ENCODE results near the gene KMT2C.
"Not testable (repeated sequence)": the region's sequence is repeated elsewhere in the genome, so short reads cannot be mapped to it uniquely, and the experiment has no call there.

The KMT2C gene

GRCh38 chr7:152307902-152308301, 127.9 kb downstream of the KMT2C start:
- Histone ChIP-seq H2AK5ac (ENCODE audit: low read length, severe bottlenecking) (no peak overlapping the region), H3K4me2 (ENCODE audit: low read length, poor library complexity, severe bottlenecking) (no peak overlapping the region), H3K14ac (ENCODE audit: low read length in 2 of 2) (no peak overlapping the region), H3K4me1 (ENCODE audit: control insufficient read depth, insufficient read depth, low read depth, low read length) (no peaks in the 10 kb centered on the region), H3K4me3 (ENCODE audit: insufficient read depth in 1 of 2, low read depth in 1 of 2, low read length in 2 of 2) (no peak overlapping the region), H2BK5ac (ENCODE audit: low read depth, low read length, poor library complexity, severe bottlenecking) (no peak overlapping the region), H3K36me3 (ENCODE audit: control insufficient read depth in 1 of 2, insufficient read depth in 2 of 2, low read depth in 1 of 2, low read length in 2 of 2) (peaks cover 23 to 63% of the 10 kb centered on the region in 2 experiments), H3K23ac (ENCODE audit: low read length in 2 of 2) (no peak overlapping the region), H3K9me3 (ENCODE audit: control insufficient read depth, low read length) (no peaks in the 10 kb centered on the region), H3K9ac (ENCODE audit: low read length) (no peak overlapping the region), H2BK120ac (ENCODE audit: low read depth, low read length) (no peak overlapping the region), H2BK12ac (ENCODE audit: low read length in 2 of 2) (no peak overlapping the region), H3K79me1 (replicated peaks; ENCODE audit: low read length, poor library complexity, severe bottlenecking) (peaks cover 19% of the 10 kb centered on the region), H3K27ac (ENCODE audit: low read length, poor library complexity, severe bottlenecking) (no peak overlapping the region), H4K8ac (ENCODE audit: low read length) (no peak overlapping the region), H4K91ac (ENCODE audit: low read length) (no peak overlapping the region), H3K4ac (ENCODE audit: low read depth in 1 of 2, low read length in 2 of 2) (no peak overlapping the region), H3K27me3 (ENCODE audit: control insufficient read depth in 1 of 2, insufficient read depth in 1 of 2, low read length in 2 of 2) (no peaks in the 10 kb centered on the region), H3K18ac (ENCODE audit: low read depth in 1 of 2, low read length in 2 of 2) (no peak overlapping the region), H2BK15ac (ENCODE audit: low read depth, poor library complexity, severe bottlenecking) (no peak overlapping the region), H2AFZ (ENCODE audit: low read depth, low read length) (no peak overlapping the region)
- DNase-seq: no peak

- not testable (repeated sequence) for H2BK120ac ChIP-seq (ENCODE audit: low read depth, low read length); H3K79me1 ChIP-seq (replicated peaks; ENCODE audit: low read length, poor library complexity, severe bottlenecking); H3K4ac ChIP-seq (ENCODE audit: low read depth in 1 of 2, low read length in 2 of 2); H3K27ac ChIP-seq (ENCODE audit: low read length, poor library complexity, severe bottlenecking); H3K9ac ChIP-seq (ENCODE audit: low read length); H4K91ac ChIP-seq (ENCODE audit: low read length); H2BK12ac ChIP-seq (ENCODE audit: low read length in 2 of 2); H3K18ac ChIP-seq (ENCODE audit: low read depth in 1 of 2, low read length in 2 of 2); DNase-seq; H2AK5ac ChIP-seq (ENCODE audit: low read length, severe bottlenecking); H3K23ac ChIP-seq (ENCODE audit: low read length in 2 of 2); H4K8ac ChIP-seq (ENCODE audit: low read length); H2BK5ac ChIP-seq (ENCODE audit: low read depth, low read length, poor library complexity, severe bottlenecking); H3K27me3 ChIP-seq (ENCODE audit: control insufficient read depth in 1 of 2, insufficient read depth in 1 of 2, low read length in 2 of 2); H3K4me3 ChIP-seq (ENCODE audit: insufficient read depth in 1 of 2, low read depth in 1 of 2, low read length in 2 of 2); H3K4me2 ChIP-seq (ENCODE audit: low read length, poor library complexity, severe bottlenecking); H3K9me3 ChIP-seq (ENCODE audit: control insufficient read depth, low read length); H2AFZ ChIP-seq (ENCODE audit: low read depth, low read length); H3K14ac ChIP-seq (ENCODE audit: low read length in 2 of 2); H2BK15ac ChIP-seq (ENCODE audit: low read depth, poor library complexity, severe bottlenecking); H3K4me1 ChIP-seq (ENCODE audit: control insufficient read depth, insufficient read depth, low read depth, low read length)
- WGBS: no CpG with 5 or more reads among the region's 2 CpGs
- H3K36me3 ChIP-seq (ENCODE audit: control insufficient read depth in 1 of 2, insufficient read depth in 2 of 2, low read depth in 1 of 2, low read length in 2 of 2): peaks cover 13 to 35% of the 10 kb centered on the region in 2 experiments
Observed at GRCh38 chr7:152299542-152300143, 136.2 kb downstream of the KMT2C start.

DNA sequence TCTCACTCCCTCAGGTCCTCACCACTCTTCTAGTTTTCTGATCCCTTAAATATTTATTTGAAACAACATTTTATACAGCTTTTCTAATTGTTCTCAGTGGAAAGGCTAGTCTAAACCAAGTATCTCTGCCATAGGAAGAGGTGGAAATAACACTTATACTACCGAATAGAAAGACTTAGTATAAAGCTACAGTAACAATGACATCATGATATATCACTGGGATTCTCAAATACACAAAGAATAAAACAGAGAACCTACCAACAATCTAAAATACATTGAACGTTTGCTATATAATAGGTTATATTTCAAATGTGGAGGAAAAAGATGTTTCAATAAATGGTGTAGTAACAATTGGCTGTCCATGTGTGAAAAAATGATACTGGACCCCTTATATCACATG, 142.9 kb downstream of the KMT2C start:
- no peak overlapping the region for H3K23ac ChIP-seq (ENCODE audit: low read length in 2 of 2)
- no peak overlapping the region for H3K9ac ChIP-seq (ENCODE audit: low read length)
- no peak overlapping the region for H2BK120ac ChIP-seq (ENCODE audit: low read depth, low read length)
- H3K14ac ChIP-seq (ENCODE audit: low read length in 2 of 2): no peak overlapping the region
- no peak overlapping the region for H2BK12ac ChIP-seq (ENCODE audit: low read length in 2 of 2)
- no peak overlapping the region for H4K8ac ChIP-seq (ENCODE audit: low read length)
- H3K4me2 ChIP-seq (ENCODE audit: low read length, poor library complexity, severe bottlenecking): no peak overlapping the region
- WGBS: 100% methylated on average over 1 of the region's 2 CpGs
- no peak overlapping the region for H2BK15ac ChIP-seq (ENCODE audit: low read depth, poor library complexity, severe bottlenecking)
- no peak overlapping the region for H3K4ac ChIP-seq (ENCODE audit: low read depth in 1 of 2, low read length in 2 of 2)
- H2AK5ac ChIP-seq (ENCODE audit: low read length, severe bottlenecking): no peak overlapping the region
- no peak overlapping the region for H4K91ac ChIP-seq (ENCODE audit: low read length)
- peaks cover 6 to 24% of the 10 kb centered on the region in 2 experiments for H3K36me3 ChIP-seq (ENCODE audit: control insufficient read depth in 1 of 2, insufficient read depth in 2 of 2, low read depth in 1 of 2, low read length in 2 of 2)
- H3K9me3 ChIP-seq (ENCODE audit: control insufficient read depth, low read length): peaks cover 6% of the 10 kb centered on the region
- no peak for DNase-seq
- H3K4me3 ChIP-seq (ENCODE audit: insufficient read depth in 1 of 2, low read depth in 1 of 2, low read length in 2 of 2): no peak overlapping the region
- peaks cover 10% of the 10 kb centered on the region for H3K79me1 ChIP-seq (replicated peaks; ENCODE audit: low read length, poor library complexity, severe bottlenecking)
- no peak overlapping the region for H2BK5ac ChIP-seq (ENCODE audit: low read depth, low read length, poor library complexity, severe bottlenecking)
- no peaks in the 10 kb centered on the region for H3K27me3 ChIP-seq (ENCODE audit: control insufficient read depth in 1 of 2, insufficient read depth in 1 of 2, low read length in 2 of 2)
- no peaks in the 10 kb centered on the region for H3K4me1 ChIP-seq (ENCODE audit: control insufficient read depth, insufficient read depth, low read depth, low read length)
- H3K18ac ChIP-seq (ENCODE audit: low read depth in 1 of 2, low read length in 2 of 2): no peak overlapping the region
- no peak overlapping the region for H2AFZ ChIP-seq (ENCODE audit: low read depth, low read length)
- H3K27ac ChIP-seq (ENCODE audit: low read length, poor library complexity, severe bottlenecking): no peak overlapping the region

- H3K4me3 ChIP-seq (ENCODE audit: insufficient read depth in 1 of 2, low read depth in 1 of 2, low read length in 2 of 2); H3K4ac ChIP-seq (ENCODE audit: low read depth in 1 of 2, low read length in 2 of 2); H3K18ac ChIP-seq (ENCODE audit: low read depth in 1 of 2, low read length in 2 of 2); H3K4me1 ChIP-seq (ENCODE audit: control insufficient read depth, insufficient read depth, low read depth, low read length); H4K91ac ChIP-seq (ENCODE audit: low read length); H2BK5ac ChIP-seq (ENCODE audit: low read depth, low read length, poor library complexity, severe bottlenecking); H3K4me2 ChIP-seq (ENCODE audit: low read length, poor library complexity, severe bottlenecking); H2BK120ac ChIP-seq (ENCODE audit: low read depth, low read length); H3K14ac ChIP-seq (ENCODE audit: low read length in 2 of 2); H3K36me3 ChIP-seq (ENCODE audit: control insufficient read depth in 1 of 2, insufficient read depth in 2 of 2, low read depth in 1 of 2, low read length in 2 of 2); H2BK15ac ChIP-seq (ENCODE audit: low read depth, poor library complexity, severe bottlenecking); H3K79me1 ChIP-seq (replicated peaks; ENCODE audit: low read length, poor library complexity, severe bottlenecking); H3K27ac ChIP-seq (ENCODE audit: low read length, poor library complexity, severe bottlenecking); H3K27me3 ChIP-seq (ENCODE audit: control insufficient read depth in 1 of 2, insufficient read depth in 1 of 2, low read length in 2 of 2); H3K23ac ChIP-seq (ENCODE audit: low read length in 2 of 2); H2AFZ ChIP-seq (ENCODE audit: low read depth, low read length); H3K9ac ChIP-seq (ENCODE audit: low read length); H2AK5ac ChIP-seq (ENCODE audit: low read length, severe bottlenecking); H2BK12ac ChIP-seq (ENCODE audit: low read length in 2 of 2); H3K9me3 ChIP-seq (ENCODE audit: control insufficient read depth, low read length): not testable (repeated sequence)
- DNase-seq: peak; percentile 6
- peak overlapping the region; percentile 2 for H4K8ac ChIP-seq (ENCODE audit: low read length)
- 89% methylated on average over 3 of the region's 3 CpGs for WGBS
Observed at GRCh38 chr7:152286972-152287371, 148.8 kb downstream of the KMT2C start.

Measured in mesenchymal stem cell (in vitro differentiated cells and primary cell).